ENCODE results near the gene OSGIN1.

DNA sequence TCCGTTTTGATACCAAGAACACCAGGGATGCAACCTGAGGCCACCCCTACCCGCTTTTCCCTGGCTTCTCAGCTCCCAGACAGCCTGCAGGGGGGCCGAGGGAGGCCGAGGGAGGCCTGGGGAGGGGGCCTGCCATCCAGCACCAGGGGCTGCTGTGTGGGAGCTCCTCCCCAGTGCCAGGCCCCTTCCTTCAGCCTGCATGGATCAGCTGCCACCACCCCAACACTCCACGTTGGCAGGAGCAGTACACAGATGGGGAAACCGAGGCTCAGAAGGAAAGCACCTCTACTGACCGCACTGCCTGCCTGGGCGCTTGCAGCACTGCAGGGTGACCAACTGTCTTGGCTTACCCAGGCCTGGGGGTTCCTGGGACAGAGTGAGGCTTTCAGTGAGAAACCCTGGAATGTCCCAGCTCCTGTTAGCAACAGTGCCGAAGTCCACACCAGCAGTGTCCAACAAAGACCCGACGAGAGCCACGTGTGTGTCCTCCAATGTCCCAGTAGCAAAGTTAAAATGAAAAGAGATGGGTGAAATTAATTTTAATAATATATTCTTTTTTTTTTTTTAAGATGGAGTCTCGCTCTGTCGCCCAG lies 5.3 kb upstream of the OSGIN1 start:
- TF ChIP-seq POLR2A (IDR thresholded peaks at IDR 0.05) (no peak), CTCF (IDR thresholded peaks at IDR 0.05) (no peak), POLR2AphosphoS5 (IDR thresholded peaks at IDR 0.05) (no peak)

All from stomach (tissue), 4 donors.